HUES48 (cell line): Measurements from ENCODE around the gene NAALADL1.

Source experiments
- H3K27ac ChIP-seq: one replicate; pipeline ENCODE4 v1.7.0; 2013; ENCODE audit warnings: low read depth, low read length, inconsistent platforms
- H3K27me3 ChIP-seq: 2 replicates; pipeline ENCODE4 v1.6.1; 2013; ENCODE audit warnings: mild to moderate bottlenecking, low read length; ENCODE audit not compliant: control insufficient read depth, insufficient read depth
- H3K36me3 ChIP-seq: 2 replicates; pipeline ENCODE4 v1.6.1; 2013; ENCODE audit warnings: low read length; ENCODE audit not compliant: control insufficient read depth, insufficient read depth
- H3K4me1 ChIP-seq: 2 replicates; pipeline ENCODE4 v1.6.1; 2013; ENCODE audit warnings: mild to moderate bottlenecking, low read length; ENCODE audit not compliant: control insufficient read depth, insufficient read depth
- H3K4me3 ChIP-seq: 2 replicates; pipeline ENCODE4 v1.5.1; 2013; ENCODE audit warnings: mild to moderate bottlenecking, low read depth, low read length
- H3K9ac ChIP-seq: 2 replicates; pipeline ENCODE4 v1.6.1; 2013; ENCODE audit warnings: mild to moderate bottlenecking, low read depth, low read length, moderate library complexity
- H3K9me3 ChIP-seq: 2 replicates; pipeline ENCODE4 v1.6.1; 2013; ENCODE audit warnings: low read length; ENCODE audit not compliant: control insufficient read depth, insufficient read depth

Gene NAALADL1

GRCh38 chr11:65078786-65079342 is 20.5 kb upstream of the NAALADL1 start:
- Histone ChIP-seq H3K9me3 (no peaks in the 10 kb centered on the region), H3K4me1 (peaks cover 6% of the 10 kb centered on the region), H3K27ac (no peak overlapping the region), H3K36me3 (peaks cover 57% of the 10 kb centered on the region), H3K4me3 (no peak overlapping the region), H3K9ac (no peak overlapping the region), H3K27me3 (no peaks in the 10 kb centered on the region)

- Histone ChIP-seq H3K4me1 (peaks cover 5% of the 10 kb centered on the region), H3K9me3 (no peaks in the 10 kb centered on the region), H3K4me3 (no peak overlapping the region), H3K36me3 (peaks cover 57% of the 10 kb centered on the region), H3K27ac (no peak overlapping the region), H3K9ac (no peak overlapping the region), H3K27me3 (no peaks in the 10 kb centered on the region)
These were observed 19.8 kb upstream of the NAALADL1 start for GRCh38 chr11:65078151-65078550.

- peaks cover 57% of the 10 kb centered on the region for H3K36me3 ChIP-seq
- no peaks in the 10 kb centered on the region for H3K27me3 ChIP-seq
- no peaks in the 10 kb centered on the region for H3K4me1 ChIP-seq
- H3K9me3 ChIP-seq: no peaks in the 10 kb centered on the region
- no peak overlapping the region for H3K9ac ChIP-seq
- no peak overlapping the region for H3K27ac ChIP-seq
- H3K4me3 ChIP-seq: no peak overlapping the region
These were observed 19.1 kb upstream of the NAALADL1 start for GRCh38 chr11:65077451-65077850.

- H3K9me3 ChIP-seq: no peaks in the 10 kb centered on the region
- H3K4me3 ChIP-seq: no peak overlapping the region
- no peaks in the 10 kb centered on the region; the same call in 1 of the 2 replicates for H3K4me1 ChIP-seq
- no peak overlapping the region for H3K27ac ChIP-seq
- H3K27me3 ChIP-seq: no peaks in the 10 kb centered on the region
- H3K36me3 ChIP-seq: peaks cover 19% of the 10 kb centered on the region
- no peak overlapping the region for H3K9ac ChIP-seq
These were observed 14.2 kb upstream of the NAALADL1 start for GRCh38 chr11:65072631-65072966.

GRCh38 chr11:65071907-65072630 is 13.7 kb upstream of the NAALADL1 start:
- peaks cover 14% of the 10 kb centered on the region for H3K36me3 ChIP-seq
- no peaks in the 10 kb centered on the region for H3K27me3 ChIP-seq
- no peaks in the 10 kb centered on the region; the same call in 1 of the 2 replicates for H3K4me1 ChIP-seq
- no peak overlapping the region for H3K27ac ChIP-seq
- no peak overlapping the region for H3K4me3 ChIP-seq
- H3K9me3 ChIP-seq: no peaks in the 10 kb centered on the region
- H3K9ac ChIP-seq: no peak overlapping the region

- Histone ChIP-seq H3K9me3 (no peaks in the 10 kb centered on the region), H3K4me3 (no peak overlapping the region), H3K36me3 (no peaks in the 10 kb centered on the region), H3K4me1 (peaks cover 6% of the 10 kb centered on the region; the same call in 1 of the 2 replicates), H3K27me3 (no peaks in the 10 kb centered on the region), H3K9ac (no peak overlapping the region), H3K27ac (no peak overlapping the region)
These were observed 10.9 kb upstream of the NAALADL1 start for GRCh38 chr11:65069217-65069616.

- no peaks in the 10 kb centered on the region for H3K27me3 ChIP-seq
- peak overlapping the region; percentile 69 for H3K27ac ChIP-seq
- H3K4me1 ChIP-seq: peaks cover 6% of the 10 kb centered on the region; the same call in 1 of the 2 replicates
- H3K36me3 ChIP-seq: no peaks in the 10 kb centered on the region
- no peak overlapping the region for H3K4me3 ChIP-seq
- no peak overlapping the region for H3K9ac ChIP-seq
- H3K9me3 ChIP-seq: no peaks in the 10 kb centered on the region
These were observed 9.1 kb upstream of the NAALADL1 start for GRCh38 chr11:65067446-65067845.

- Histone ChIP-seq H3K27me3 (no peaks in the 10 kb centered on the region), H3K9me3 (no peaks in the 10 kb centered on the region), H3K9ac (no peak overlapping the region), H3K4me1 (peaks cover 6% of the 10 kb centered on the region; the same call in 1 of the 2 replicates), H3K4me3 (no peak overlapping the region; the same call in 1 of the 2 replicates), H3K36me3 (no peaks in the 10 kb centered on the region), H3K27ac (peak overlapping the region; percentile 69)
These were observed 8.5 kb upstream of the NAALADL1 start for GRCh38 chr11:65066805-65067291.

GRCh38 chr11:65066315-65066714 is 8.0 kb upstream of the NAALADL1 start:
- Histone ChIP-seq H3K36me3 (no peaks in the 10 kb centered on the region), H3K9me3 (no peaks in the 10 kb centered on the region), H3K9ac (0 out of 2 replicates have a peak overlapping the region, but pooled peaks have one; percentile 4), H3K27ac (peak overlapping the region; percentile 69), H3K27me3 (no peaks in the 10 kb centered on the region), H3K4me1 (peaks cover 6% of the 10 kb centered on the region; the same call in 1 of the 2 replicates), H3K4me3 (no peak overlapping the region; the same call in 1 of the 2 replicates)

GRCh38 chr11:65065851-65066250 is 7.5 kb upstream of the NAALADL1 start:
- Histone ChIP-seq H3K4me3 (no peak overlapping the region), H3K4me1 (peaks cover 6% of the 10 kb centered on the region; the same call in 1 of the 2 replicates), H3K27me3 (no peaks in the 10 kb centered on the region), H3K36me3 (no peaks in the 10 kb centered on the region), H3K27ac (no peak overlapping the region), H3K9me3 (no peaks in the 10 kb centered on the region), H3K9ac (no peak overlapping the region)

- H3K9ac ChIP-seq: no peak overlapping the region
- H3K27ac ChIP-seq: no peak overlapping the region
- peaks cover 6% of the 10 kb centered on the region; the same call in 1 of the 2 replicates for H3K4me1 ChIP-seq
- H3K9me3 ChIP-seq: no peaks in the 10 kb centered on the region
- no peaks in the 10 kb centered on the region for H3K27me3 ChIP-seq
- no peak overlapping the region for H3K4me3 ChIP-seq
- H3K36me3 ChIP-seq: no peaks in the 10 kb centered on the region
These were observed 6.5 kb upstream of the NAALADL1 start for GRCh38 chr11:65064847-65065240.
